GM12892 (cell line): Measurements from ENCODE around the gene TYW1B.
"Not testable (repeated sequence)": the region's sequence is repeated elsewhere in the genome, so short reads cannot be mapped to it uniquely, and the experiment has no call there.

Experiments used
- POLR2AphosphoS5 ChIP-seq: IDR thresholded peaks from 2 replicates; pipeline ENCODE4 v1.6.1; 2011; ENCODE audit warnings: low read depth, low read length, control low read depth
- TAF1 ChIP-seq: IDR thresholded peaks from 2 replicates; pipeline ENCODE4 v1.6.1; 2011; ENCODE audit warnings: low read depth, mild to moderate bottlenecking, control low read depth, low read length, borderline replicate concordance

DNA sequence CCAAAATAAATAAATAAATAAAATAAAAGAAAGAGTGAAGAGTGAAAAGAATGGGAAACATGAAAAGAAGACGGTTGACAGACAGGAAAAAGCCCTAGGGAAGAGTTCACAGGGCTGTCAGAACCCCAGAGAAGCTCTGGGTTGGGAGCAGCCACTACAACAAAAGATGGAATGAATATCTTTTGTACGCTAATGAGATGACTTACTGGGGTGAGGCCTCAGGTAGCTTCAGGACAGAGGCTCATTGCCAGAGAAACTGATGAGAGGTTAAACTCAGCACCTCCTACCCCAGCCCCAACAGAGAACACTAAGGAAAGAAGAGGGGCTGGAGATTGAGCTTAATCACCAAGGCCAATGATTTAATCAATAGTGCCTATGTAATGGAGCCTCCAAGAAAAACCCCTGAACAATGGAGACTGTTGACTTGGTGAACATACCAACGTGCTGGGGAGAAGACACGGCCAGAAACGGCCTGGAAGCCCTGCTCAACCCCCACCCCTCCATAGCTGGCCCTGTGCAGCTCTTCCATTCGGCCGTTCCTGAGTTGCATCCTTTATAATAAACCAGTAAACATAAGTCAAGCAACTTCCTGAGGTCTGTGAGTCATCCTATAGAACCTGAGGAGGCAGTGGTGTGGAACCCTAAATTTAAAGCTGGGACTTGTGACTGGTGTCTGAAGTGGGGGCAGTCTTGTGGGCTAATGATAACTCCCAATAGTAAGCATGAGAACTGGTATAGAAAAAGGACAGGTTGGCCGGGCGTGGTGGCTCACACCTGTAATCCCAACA is 11.4 kb downstream of the TYW1B start:
- not testable (repeated sequence) for TF ChIP-seq TAF1, POLR2AphosphoS5
